Endothelial cell of umbilical vein (primary cell): Measurements from ENCODE around the gene HIP1R. TPM values are rescaled to one million over a fixed set of nuclear protein-coding genes. Genes with fewer than 3 reads are reported as not detected.

Experiments
- BruUV-seq: library from RNA; stranded (reverse); fragments of 400-500 nt; replicated peaks from 2 replicates; lab custom pipeline; 2021; lab: Mats Ljungman, UMichigan
- CTCF ChIA-PET: fragments of 300-600, 350-600 bp; sonication (Branson Sonifier 250); formaldehyde crosslinking; loops from one replicate; lab custom pipeline; 2021; ENCODE audit warnings: antibody characterized with exemption, inconsistent platforms; lab: Charles Lee
- POLR2A ChIA-PET: fragments of 300-600, 350-600 bp; sonication (Branson Sonifier 250); formaldehyde crosslinking; loops from one replicate; lab custom pipeline; 2021; ENCODE audit warnings: antibody characterized with exemption, inconsistent platforms; lab: Charles Lee
- DNase-seq: peaks from one replicate; pipeline ENCODE4 v3.0.0-alpha.2; 2011; ENCODE audit warnings: low read depth, low spot score
- FAIRE-seq: peaks from 2 replicates; lab custom pipeline; 2011; peaks lifted over from hg19 to GRCh38; lab: Jason Lieb, UNC
- H2AFZ ChIP-seq: 2 replicates; pipeline ENCODE4 v1.6.0; 2012; ENCODE audit warnings: low read depth, low read length, control low read depth, inconsistent platforms
- H3K27ac ChIP-seq: 2 replicates; pipeline ENCODE4 v1.5.1; 2011; ENCODE audit warnings: low read depth, mild to moderate bottlenecking, control low read depth, low read length, moderate library complexity; ENCODE audit not compliant: insufficient read depth
- H3K27me3 ChIP-seq, 2 experiments: 2 replicates each; pipeline versions ENCODE4 v1.6.0 to v1.6.1; 2011; ENCODE audit warnings: low read length in 2 of 2, mixed read lengths in 1 of 2; ENCODE audit not compliant: control insufficient read depth in 2 of 2, insufficient read depth in 2 of 2
- H3K36me3 ChIP-seq, 2 experiments: 2 replicates in 1 of 2; 3 replicates in 1 of 2; pipeline ENCODE4 v1.5.1; 2011; ENCODE audit warnings: low read length in 2 of 2, mild to moderate bottlenecking in 1 of 2, moderate library complexity in 1 of 2; ENCODE audit not compliant: control insufficient read depth in 2 of 2, insufficient read depth in 2 of 2; ENCODE audit errors: extremely low read depth in 1 of 2
- H3K4me1 ChIP-seq: 3 replicates; pipeline ENCODE4 v1.5.1; 2011; ENCODE audit warnings: mild to moderate bottlenecking, low read length; ENCODE audit not compliant: control insufficient read depth, insufficient read depth; ENCODE audit errors: extremely low read depth
- H3K4me2 ChIP-seq: 2 replicates; pipeline ENCODE4 v1.6.1; 2011; ENCODE audit warnings: low read length, control low read depth, mixed read lengths; ENCODE audit not compliant: insufficient read depth
- H3K4me3 ChIP-seq, 3 experiments: fragments of 200-600 bp in 1 of 3; sonication (generic), shearing (Covaris generic) in 1 of 3; replicated peaks in 1 of 3; 2 replicates each; pipeline ENCODE4 v1.5.1; 2011 to 2016; ENCODE audit warnings: control low read depth in 3 of 3, low read length in 3 of 3, mild to moderate bottlenecking in 2 of 3, inconsistent platforms in 1 of 3, low read depth in 1 of 3, moderate library complexity in 1 of 3; ENCODE audit not compliant: insufficient read depth in 1 of 3
- H3K79me2 ChIP-seq: 2 replicates; pipeline ENCODE4 v1.6.0; 2012; ENCODE audit warnings: low read length, inconsistent platforms; ENCODE audit not compliant: control insufficient read depth, insufficient read depth
- H3K9ac ChIP-seq: replicated peaks from 2 replicates; pipeline ENCODE3; 2011; ENCODE audit warnings: low read length, control low read depth; ENCODE audit not compliant: insufficient read depth; ENCODE audit errors: extremely low read depth
- H3K9me1 ChIP-seq: replicated peaks from 3 replicates; pipeline ENCODE4 v1.6.0; 2011; ENCODE audit warnings: mild to moderate bottlenecking, low read length; ENCODE audit not compliant: control insufficient read depth, insufficient read depth; ENCODE audit errors: extremely low read depth
- H3K9me3 ChIP-seq: replicated peaks from 2 replicates; pipeline ENCODE4 v1.5.1; 2012; ENCODE audit warnings: low read length, inconsistent platforms; ENCODE audit not compliant: control insufficient read depth, insufficient read depth
- H4K20me1 ChIP-seq: replicated peaks from 2 replicates; pipeline ENCODE3; 2011; ENCODE audit warnings: mild to moderate bottlenecking, low read length; ENCODE audit not compliant: control insufficient read depth, insufficient read depth; ENCODE audit errors: extremely low read depth
- CTCF ChIP-seq, 2 donors: IDR thresholded peaks; 1 replicate in 1 of 2; 2 replicates in 1 of 2; pipeline ENCODE4 v1.5.1; 2011; ENCODE audit warnings: low read length in 2 of 2, mild to moderate bottlenecking in 2 of 2, moderate library complexity in 2 of 2, control low read depth in 1 of 2, inconsistent platforms in 1 of 2, low read depth in 1 of 2; ENCODE audit not compliant: insufficient read depth in 1 of 2; ENCODE audit errors: extremely low read depth in 1 of 2
- EZH2 ChIP-seq: IDR thresholded peaks from 2 replicates; pipeline ENCODE4 v1.6.1; 2012; ENCODE audit warnings: borderline replicate concordance, low read depth, mild to moderate bottlenecking, moderate library complexity, low read length, inconsistent platforms; ENCODE audit not compliant: severe bottlenecking
- FOS ChIP-seq: IDR thresholded peaks from 2 replicates; pipeline ENCODE4 v1.6.1; 2011; ENCODE audit warnings: mild to moderate bottlenecking, low read length, moderate library complexity, borderline replicate concordance; ENCODE audit not compliant: insufficient read depth
- GATA2 ChIP-seq: IDR thresholded peaks from 2 replicates; pipeline ENCODE4 v1.7.0; 2011; ENCODE audit warnings: low read depth, mild to moderate bottlenecking, moderate library complexity, mixed read lengths, low read length; ENCODE audit not compliant: insufficient read length, insufficient read depth
- JUN ChIP-seq: IDR thresholded peaks from 2 replicates; pipeline ENCODE4 v1.6.1; 2011; ENCODE audit warnings: borderline replicate concordance, low read depth; ENCODE audit not compliant: insufficient read length, insufficient read depth
- MAX ChIP-seq: IDR thresholded peaks from 2 replicates; pipeline ENCODE4 v1.6.1; 2011; ENCODE audit not compliant: insufficient read depth, insufficient read length
- POLR2A ChIP-seq: IDR thresholded peaks from 2 replicates; pipeline ENCODE4 v1.6.1; 2012; ENCODE audit warnings: low read depth, mild to moderate bottlenecking, control low read depth, low read length
- dilution Hi-C: fragments of 300-500 bp; cut with MboI; formaldehyde crosslinking; loops from one replicate; pipeline ENCODE4 v1.15.0; 2019; ENCODE audit warnings: low sequenced_read_pairs; ENCODE audit not compliant: extremely low pct_ligation_motif_present
- intact Hi-C: fragments of 100-400 bp; cut with micrococcal nuclease; formaldehyde crosslinking; loops from one replicate; pipeline ENCODE4 v1.10.0; 2022
- polyA plus RNA-seq, 4 experiments: library from polyadenylated mRNA; depleted of rRNA in 3 of 4; stranded (reverse) in 3 of 4; unstranded in 1 of 4; fragments of >200 nt; gene quantifications; 2 replicates each; pipeline versions ENCODE4 v1.2.1 to v1.2.3, GENCODE V29; 2011 to 2012; ENCODE audit warnings: missing spikeins in 1 of 4
- total RNA-seq: library from RNA; stranded (reverse); gene quantifications from 2 replicates; pipeline ENCODE4 v1.2.3, GENCODE V29; 2021

HIP1R gene
- total and polyA plus RNA-seq, 2 donors (not counting 3 experiments of a cell fraction or from before 2014, with no cell fraction given): 111 to 122 TPM

- H3K9me3 ChIP-seq: no peaks in the 10 kb centered on the region
- H2AFZ ChIP-seq: no peak overlapping the region
- ChIA-PET POLR2A (no interaction called here), CTCF (interaction anchor here (0.6 to 3.3 kb wide), 2 partner anchors 27 to 133 kb away, joined by 3 to 18 read pairs; no protein-coding TSS in a partner anchor)
- TF ChIP-seq FOS (no peak), POLR2A (no peak), MAX (no peak), CTCF (IDR thresholded peaks at IDR 0.05; ENCODE audit: extremely low read depth in 1 of 2, insufficient read depth in 1 of 2, low read depth in 1 of 2, low read length in 2 of 2) (no peak), EZH2 (no peak), JUN (no peak), GATA2 (no peak)
- no peak overlapping the region for H3K4me3 ChIP-seq
- intact Hi-C loops: no loop called here
- no peaks in the 10 kb centered on the region for H3K9me1 ChIP-seq
- no TSS peak for BruUV-seq
- no peak for FAIRE-seq
- H3K4me2 ChIP-seq: no peak overlapping the region
- H3K36me3 ChIP-seq: no peaks in the 10 kb centered on the region
- no peaks in the 10 kb centered on the region for H3K79me2 ChIP-seq
- H3K9ac ChIP-seq: no peak overlapping the region
- H4K20me1 ChIP-seq: no peaks in the 10 kb centered on the region
- no peak for DNase-seq
- H3K27ac ChIP-seq: no peak overlapping the region
- H3K27me3 ChIP-seq: peaks cover 0 to 1% of the 10 kb centered on the region in 2 experiments
- no peaks in the 10 kb centered on the region for H3K4me1 ChIP-seq
- dilution Hi-C loops: no loop called here
Observed at GRCh38 chr12:122820138-122820537, 15.1 kb upstream of the HIP1R start.
